ENCODE results near the gene SPON2.

Gene SPON2

DNA sequence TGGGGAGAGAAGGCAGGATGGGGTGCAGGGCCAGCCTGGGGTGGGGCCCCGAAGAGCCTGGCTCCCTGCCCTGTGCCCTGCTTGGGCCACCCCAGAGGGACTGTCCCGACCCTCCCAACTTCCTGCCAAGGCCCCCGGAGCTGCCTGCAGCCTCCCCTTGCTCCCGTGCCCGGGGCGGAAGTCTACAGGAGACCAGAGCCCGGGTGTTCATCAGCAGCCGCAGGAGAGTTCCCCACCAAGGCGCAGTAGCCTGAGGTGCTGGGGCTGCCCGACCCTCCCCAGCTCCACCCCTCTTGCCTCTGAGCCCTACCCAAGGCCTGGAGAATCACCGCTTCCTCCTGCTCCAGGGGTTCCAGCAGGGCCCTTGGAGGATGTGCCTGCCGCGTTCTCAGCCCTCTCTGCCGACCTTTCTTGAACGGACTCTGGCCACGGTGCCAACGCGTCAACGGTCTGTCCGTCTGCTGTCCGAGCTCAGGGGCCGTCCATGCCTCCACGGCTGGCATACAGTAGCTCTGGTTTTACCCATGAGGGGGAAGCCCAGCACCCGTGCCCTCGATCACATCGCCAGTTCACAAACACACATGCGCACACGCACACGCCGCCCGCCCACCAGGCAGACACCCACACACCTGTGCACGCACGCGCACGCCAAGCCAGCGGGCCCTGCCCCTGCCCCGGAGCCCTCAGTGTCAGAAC is 36.0 kb upstream of the SPON2 start:
- DNase-seq = no peak

DNA sequence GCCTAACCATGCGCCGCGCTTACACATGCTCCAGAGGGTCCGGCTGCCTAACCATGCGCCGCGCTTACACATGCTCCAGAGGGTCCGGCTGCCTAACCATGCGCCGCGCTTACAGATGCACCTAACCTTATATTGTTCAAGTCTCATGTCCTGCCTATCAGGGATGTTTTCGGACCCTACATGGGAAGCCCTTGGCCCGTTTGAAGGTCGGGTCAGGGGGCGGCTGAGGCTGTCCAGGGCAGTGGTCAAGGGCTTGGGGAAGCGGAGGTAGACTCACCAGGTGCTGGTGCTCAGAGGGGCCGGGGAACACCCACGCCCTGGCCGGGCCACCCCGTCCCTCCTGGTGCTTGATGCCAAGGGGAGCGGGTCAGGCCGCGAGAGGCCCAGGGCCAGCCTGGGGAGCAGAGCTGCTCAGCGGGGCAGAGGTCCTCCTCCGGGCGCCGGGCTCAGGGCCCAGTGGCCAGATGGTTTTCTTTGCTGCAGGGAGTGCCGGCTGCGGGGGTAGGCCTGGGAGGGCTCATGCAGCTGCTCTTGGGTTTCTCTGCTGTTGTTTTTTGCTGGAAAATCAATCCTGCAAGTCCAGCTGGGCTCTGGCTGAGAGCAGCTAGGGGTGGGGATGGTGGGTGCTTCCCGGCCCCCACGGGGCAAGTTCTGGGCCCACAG is 35.4 kb upstream of the SPON2 start:
- DNase-seq = no peak

GRCh38 chr4:1207157-1207470 is 34.7 kb upstream of the SPON2 start:
- DNase-seq = no peak

- peak in 1 of 2 donors; percentile 0 for DNase-seq
These were observed 34.1 kb upstream of the SPON2 start for GRCh38 chr4:1206299-1207156.

DNA sequence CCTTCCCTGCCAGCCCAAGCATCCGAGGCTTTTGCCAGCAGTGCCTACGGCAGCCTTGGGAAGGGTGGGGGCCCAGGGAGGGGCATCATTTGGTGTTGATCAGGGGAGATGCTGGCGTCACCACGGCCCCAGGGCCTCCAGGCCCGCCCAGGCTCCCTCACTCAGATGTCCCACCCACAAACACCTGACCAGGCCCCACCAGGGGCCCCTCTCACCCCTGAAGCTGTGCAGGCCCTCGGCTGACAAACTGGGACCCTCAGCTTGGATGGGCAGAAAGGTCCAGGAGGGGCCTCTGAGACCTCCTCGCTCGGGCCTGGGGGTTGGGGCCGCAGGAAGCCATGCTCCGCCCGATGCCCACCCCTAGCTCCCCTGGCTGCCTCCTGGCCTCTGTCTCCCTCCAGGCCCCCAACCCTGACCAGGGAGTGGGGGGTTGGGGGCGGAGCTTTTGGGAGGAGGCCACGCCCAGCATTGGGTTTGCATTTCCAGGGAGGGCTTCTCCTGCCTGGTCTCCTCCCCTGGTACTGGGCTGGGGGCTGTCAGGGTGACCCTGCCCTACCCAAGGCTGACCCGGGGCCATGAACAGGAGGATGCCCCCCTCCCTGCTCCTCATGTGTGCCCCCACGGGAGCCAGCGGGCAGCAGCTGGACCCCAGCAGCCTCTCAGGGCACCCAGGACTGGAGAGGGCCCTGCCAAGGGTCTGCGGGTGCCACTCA is 33.4 kb upstream of the SPON2 start:
- no peak for DNase-seq

- DNase-seq = peak in 1 of 2 donors; percentile 0
These were observed 32.6 kb upstream of the SPON2 start for GRCh38 chr4:1204828-1205585.

- peak in 1 of 2 donors; percentile 0 for DNase-seq
These were observed 32.0 kb upstream of the SPON2 start for GRCh38 chr4:1204286-1204827.

- peak in 1 of 2 donors; percentile 0 for DNase-seq
These were observed 30.7 kb upstream of the SPON2 start for GRCh38 chr4:1203026-1203616.

DNA sequence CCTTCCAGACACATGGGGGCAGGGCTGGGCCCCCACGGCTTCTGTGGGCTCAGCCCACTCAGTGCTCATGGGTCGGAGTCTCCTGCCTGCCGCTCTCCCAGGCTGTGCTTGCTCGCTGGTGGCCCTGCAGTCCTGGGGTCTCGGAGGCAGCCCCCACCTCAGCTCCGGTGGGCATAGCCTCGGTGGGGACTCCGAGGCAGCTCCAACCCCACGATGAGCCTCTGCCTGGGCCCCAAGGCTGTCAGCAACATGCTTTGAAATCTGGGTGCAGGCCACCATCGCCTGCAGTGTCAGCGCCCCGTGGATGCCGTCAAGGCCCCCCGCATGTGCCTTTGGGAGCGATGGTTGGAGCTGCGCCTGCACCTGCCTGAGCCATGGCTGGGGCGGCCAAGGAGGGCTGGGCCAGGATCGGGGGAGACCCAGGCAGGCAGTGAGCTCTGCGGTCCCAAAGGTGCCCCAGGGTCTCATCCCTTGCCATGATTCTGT is 30.2 kb upstream of the SPON2 start:
- no peak for DNase-seq

GRCh38 chr4:1201851-1202525 is 29.6 kb upstream of the SPON2 start:
- DNase-seq = peak; percentile 86 to 87

GRCh38 chr4:1200425-1201035 is 28.1 kb upstream of the SPON2 start:
- no peak for DNase-seq

GRCh38 chr4:1199556-1200331 is 27.4 kb upstream of the SPON2 start:
- no peak for DNase-seq

DNA sequence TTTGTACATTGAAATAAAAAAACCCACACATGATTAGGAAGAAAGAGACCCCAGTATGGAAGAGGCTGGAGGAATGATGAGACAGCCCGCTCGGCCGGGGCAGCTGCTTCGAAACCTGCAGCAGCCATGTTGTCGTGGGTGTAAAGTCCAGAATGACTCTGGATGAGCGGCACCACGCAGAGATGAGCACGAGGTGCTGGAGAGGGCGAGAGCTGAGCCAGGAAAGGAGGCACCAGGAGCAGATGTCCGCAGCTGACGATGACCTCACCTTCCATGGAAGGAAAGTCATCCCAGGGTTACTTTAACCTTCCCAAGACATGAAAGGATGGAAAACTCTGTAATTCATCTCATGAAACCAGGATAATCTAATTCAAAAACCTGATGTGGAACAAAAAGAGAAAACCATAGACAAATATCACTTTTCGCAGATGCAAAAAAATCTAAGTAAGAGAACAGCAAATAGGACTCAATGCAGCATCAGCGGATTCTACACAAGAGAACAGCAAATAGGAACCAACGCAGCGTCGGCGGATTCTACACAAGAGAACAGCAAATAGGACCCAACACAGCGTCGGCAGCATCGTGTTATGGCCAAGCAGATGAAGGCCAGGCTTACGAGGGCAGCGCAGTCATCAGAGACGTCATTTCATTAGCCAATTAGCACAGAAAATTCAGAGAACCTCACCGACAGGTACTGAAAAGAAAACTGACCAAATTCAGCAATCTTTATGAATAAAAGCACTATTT is 25.9 kb upstream of the SPON2 start:
- no peak for DNase-seq

DNA sequence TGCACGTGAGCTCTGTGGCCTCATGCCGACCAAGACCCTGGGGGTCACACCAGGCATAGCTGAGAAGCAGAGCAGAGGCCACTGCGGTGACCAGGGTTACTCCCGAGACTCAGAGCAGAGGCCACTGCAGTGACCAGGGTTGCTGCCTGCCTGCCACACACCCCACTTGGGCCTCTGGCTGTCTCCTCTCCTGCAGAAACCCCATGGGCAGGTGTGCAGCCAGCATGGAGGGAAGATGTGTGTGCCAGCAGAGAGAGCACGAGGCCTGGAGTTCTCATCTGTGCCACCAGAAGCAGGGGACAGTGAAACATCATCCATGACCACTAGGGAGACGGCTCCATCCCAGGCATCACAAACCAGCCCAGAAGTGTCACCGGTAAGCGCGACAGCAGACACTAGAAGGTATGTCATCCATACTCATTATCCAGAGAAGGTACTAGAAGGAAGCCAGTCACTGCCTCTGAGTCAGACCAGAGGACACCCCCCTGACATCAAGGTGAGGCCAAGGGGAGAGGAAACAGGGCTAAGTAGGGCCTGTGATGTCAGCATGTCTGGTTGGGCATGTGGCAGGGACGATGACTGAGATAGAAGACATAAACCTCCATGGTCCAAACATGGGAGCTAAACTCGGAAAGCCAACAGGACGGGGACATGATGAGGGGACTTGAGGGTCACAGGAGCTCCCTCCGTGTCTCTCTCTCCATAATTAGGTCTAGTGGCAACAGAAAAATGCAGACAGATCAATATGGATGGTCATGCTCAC is 24.2 kb upstream of the SPON2 start:
- DNase-seq = no peak

- no peak for DNase-seq
These were observed 23.6 kb upstream of the SPON2 start for GRCh38 chr4:1195891-1196401.

DNA sequence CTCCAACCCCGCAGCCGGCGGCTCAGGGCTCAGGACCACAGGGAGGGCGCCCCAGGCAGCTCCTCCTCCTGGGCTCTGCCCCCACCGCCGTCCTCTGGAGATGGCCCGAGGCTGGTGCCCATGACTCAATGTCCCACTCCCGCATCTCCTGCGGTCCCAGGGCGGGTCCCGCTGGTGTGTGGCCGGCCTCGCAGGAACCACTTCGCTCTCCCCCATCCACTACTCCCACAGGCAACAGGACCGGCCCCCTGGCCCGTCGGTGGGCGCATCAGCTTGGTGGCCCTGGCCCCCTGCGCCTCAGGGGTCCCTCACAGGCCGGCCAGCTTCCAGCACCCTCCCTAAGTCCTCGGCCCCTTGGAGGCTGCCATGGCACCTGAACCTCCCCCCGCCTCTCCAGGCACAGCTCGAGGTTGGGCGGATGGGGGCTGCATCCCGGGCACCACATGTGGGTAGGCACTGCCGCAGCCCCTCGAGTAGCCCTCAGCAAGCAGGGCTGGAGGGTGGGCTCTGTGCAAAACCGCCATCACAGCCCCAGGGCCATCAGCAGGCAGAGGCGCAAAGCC is 22.8 kb upstream of the SPON2 start:
- DNase-seq = no peak

Measured in CD4-positive, alpha-beta T cell treated with Interleukin-1 beta for 1 hour (primary cell).